ENCODE data around the gene S100A9. TPM values are rescaled to one million over a fixed set of nuclear protein-coding genes. Genes with fewer than 3 reads are reported as not detected.

The S100A9 gene
- polyA plus RNA-seq, 3 donors = 20,498 to 43,602 (median 40,800) TPM

Small RNA genes lying within 50 kb of the gene (small RNA-seq; reads per million reads assigned to genes)
- not detected for gene RNU6-160P (ENCODE audit: insufficient read length, low read depth)
- not detected for gene S100A15A (ENCODE audit: insufficient read length, low read depth)

Other genes starting within 250 kb of the S100A9 start
- not detected for gene SPRR2F, start 244.3 kb upstream of the S100A9 start, polyA plus RNA-seq
- not detected for gene SPRR2G, start 207.0 kb upstream of the S100A9 start, polyA plus RNA-seq
- gene LELP1, start 154.4 kb upstream of the S100A9 start, polyA plus RNA-seq = not detected
- gene PRR9, start 140.3 kb upstream of the S100A9 start, polyA plus RNA-seq = not detected
- not detected for gene LORICRIN, start 98.2 kb upstream of the S100A9 start, polyA plus RNA-seq
- gene PGLYRP3, start 44.9 kb upstream of the S100A9 start, polyA plus RNA-seq = not detected
- not detected for gene PGLYRP4, start 9.0 kb upstream of the S100A9 start, polyA plus RNA-seq
- gene S100A12, start 17.8 kb downstream of the S100A9 start, polyA plus RNA-seq = 1,000 to 10,000 TPM; 1,275 to 2,834 (median 2,543) TPM
- over 10,000 TPM in 2 of 3 donors, 1,000 to 10,000 TPM in 1; 4,193 to 30,135 (median 27,689) TPM for gene S100A8, start 33.2 kb downstream of the S100A9 start, polyA plus RNA-seq
- gene S100A7A, start 58.7 kb downstream of the S100A9 start, polyA plus RNA-seq = not detected
- not detected for gene S100A7, start 102.8 kb downstream of the S100A9 start, polyA plus RNA-seq
- gene S100A6, start 178.1 kb downstream of the S100A9 start, polyA plus RNA-seq = 1,000 to 10,000 TPM; 1,242 to 5,004 (median 4,414) TPM
- gene S100A5, start 183.1 kb downstream of the S100A9 start, polyA plus RNA-seq = 1 to 10 TPM in 2 of 3 donors, not detected in 1; 1.4 to 2.1 TPM
- gene S100A4, start 188.0 kb downstream of the S100A9 start, polyA plus RNA-seq = 1,000 to 10,000 TPM; 4,538 to 7,344 (median 6,092) TPM
- gene S100A3, start 191.4 kb downstream of the S100A9 start, polyA plus RNA-seq = under 1 TPM in 2 of 3 donors, not detected in 1; 0.31 to 0.54 TPM
- gene S100A2, start 208.0 kb downstream of the S100A9 start, polyA plus RNA-seq = under 1 TPM in 1 of 3 donors, not detected in 2; 0.32 TPM